Measurements from ENCODE around the gene AP1G2. TPM values are rescaled to one million over a fixed set of nuclear protein-coding genes. Genes with fewer than 3 reads are reported as not detected.
A peak's percentile ranks its signal among the peaks of the same experiment; 100 is the strongest.

Gene AP1G2
- total RNA-seq, 2 experiments from 2014 or later, result 118 to 124 TPM

- no peak overlapping the region for H3K4me3 Mint-ChIP-seq
- no peak overlapping the region for H3K27ac Mint-ChIP-seq
- H3K4me1 Mint-ChIP-seq, result peaks cover 9% of the 10 kb centered on the region
- no peaks in the 10 kb centered on the region for H3K9me3 Mint-ChIP-seq
- no peaks in the 10 kb centered on the region for H3K36me3 Mint-ChIP-seq
- no peaks in the 10 kb centered on the region for H3K27me3 Mint-ChIP-seq
- DNase-seq, result no peak
These were observed 53.6 kb downstream of the AP1G2 start for GRCh38 chr14:23513818-23514643.

- H3K27me3 Mint-ChIP-seq, result no peaks in the 10 kb centered on the region
- peak overlapping the region; percentile 5 for H3K4me3 Mint-ChIP-seq
- H3K36me3 Mint-ChIP-seq, result no peaks in the 10 kb centered on the region
- no peak for DNase-seq
- no peak overlapping the region for H3K27ac Mint-ChIP-seq
- H3K9me3 Mint-ChIP-seq, result no peaks in the 10 kb centered on the region
- H3K4me1 Mint-ChIP-seq, result peaks cover 9% of the 10 kb centered on the region
These were observed 54.4 kb downstream of the AP1G2 start for GRCh38 chr14:23513005-23513817.

GRCh38 chr14:23512156-23512555, 55.4 kb downstream of the AP1G2 start:
- peaks cover 9% of the 10 kb centered on the region for H3K4me1 Mint-ChIP-seq
- H3K36me3 Mint-ChIP-seq, result no peaks in the 10 kb centered on the region
- H3K27ac Mint-ChIP-seq, result peak overlapping the region; percentile 50
- no peaks in the 10 kb centered on the region for H3K9me3 Mint-ChIP-seq
- H3K27me3 Mint-ChIP-seq, result no peaks in the 10 kb centered on the region
- no peak for DNase-seq
- peak overlapping the region; percentile 67 for H3K4me3 Mint-ChIP-seq

Other genes with a start within 250 kb of the AP1G2 start
- gene PABPN1, start 246.3 kb downstream of the AP1G2 start, total RNA-seq, result 100 to 1,000 TPM; 280 to 289 TPM
- gene SLC22A17, start 214.9 kb downstream of the AP1G2 start, total RNA-seq, result 1 to 10 TPM; 2.2 to 2.9 TPM
- gene EFS, start 202.6 kb downstream of the AP1G2 start, total RNA-seq, result not detected
- not detected for gene IL25, start 195.0 kb downstream of the AP1G2 start, total RNA-seq
- not detected for gene CMTM5, start 190.7 kb downstream of the AP1G2 start, total RNA-seq
- gene MYH6, start 159.5 kb downstream of the AP1G2 start, total RNA-seq, result not detected
- gene MYH7, start 132.1 kb downstream of the AP1G2 start, total RNA-seq, result under 1 TPM; 0.04 to 0.06 TPM
- 10 to 100 TPM; 75.2 to 80.3 TPM for gene NGDN, start 98.1 kb downstream of the AP1G2 start, total RNA-seq
- 1 to 10 TPM in 1 of 2 experiments, under 1 TPM in 1; 0.85 to 1.1 TPM for gene ZFHX2, start 16.0 kb downstream of the AP1G2 start, total RNA-seq
- gene THTPA, start 11.5 kb downstream of the AP1G2 start, total RNA-seq, result 1 to 10 TPM; 7.6 to 9.4 TPM
- under 1 TPM; 0.72 to 0.74 TPM for gene JPH4, start 11.0 kb upstream of the AP1G2 start, total RNA-seq
- 10 to 100 TPM; 10.4 to 11.6 TPM for gene DHRS2, start 68.6 kb upstream of the AP1G2 start, total RNA-seq

Measured in activated naive CD8-positive, alpha-beta T cell treated with anti-CD3 and anti-CD28 coated beads for 36 hours (primary cell).